K562 (cell line): ENCODE results near the gene TBX1. TPM values are rescaled to one million over a fixed set of nuclear protein-coding genes. Genes with fewer than 3 reads are reported as not detected.

Experiments used
- ERF ChIP-seq: fragments of 450-650 bp; formaldehyde crosslinking; IDR thresholded peaks from 2 replicates; pipeline ENCODE4 v1.4.0; 2020; ENCODE audit warnings: mild to moderate bottlenecking, mixed read lengths
- HIVEP1 ChIP-seq: fragments of 250-450 bp; sonication (Bioruptor Pico); IDR thresholded peaks from 2 replicates; pipeline ENCODE4 v1.4.0; 2020; ENCODE audit warnings: mild to moderate bottlenecking
- KDM4B ChIP-seq, 2 experiments: fragments of 450-650 bp in 1 of 2; sonication (generic) in 1 of 2; IDR thresholded peaks; 2 replicates each; pipeline ENCODE4 v1.6.1; 2016 to 2017; ENCODE audit warnings: borderline replicate concordance in 2 of 2, antibody characterized with exemption in 1 of 2, low read depth in 1 of 2, mild to moderate bottlenecking in 1 of 2
- RHOXF2B ChIP-seq: fragments of 250-450 bp; sonication (Bioruptor Pico); conservative IDR thresholded peaks from 2 replicates; pipeline ENCODE4 v1.5.1; 2021
- SMARCA4 ChIP-seq: fragments of 450-650 bp; IDR thresholded peaks from 2 replicates; pipeline ENCODE4 v1.6.1; 2016
- TOE1 ChIP-seq, 2 experiments: fragments of 450-650 bp in 1 of 2; sonication (generic) in 1 of 2; formaldehyde crosslinking in 1 of 2; IDR thresholded peaks; 2 replicates each; pipeline versions ENCODE4 v1.7.1 to v1.8.0; 2016 to 2022; ENCODE audit warnings: borderline replicate concordance in 2 of 2, mild to moderate bottlenecking in 2 of 2, antibody characterized with exemption in 1 of 2, inconsistent platforms in 1 of 2, low read depth in 1 of 2, missing genetic modification reagents in 1 of 2, moderate library complexity in 1 of 2
- XRCC3 ChIP-seq: fragments of 450-650 bp; IDR thresholded peaks from 2 replicates; pipeline ENCODE4 v1.6.1; 2017; ENCODE audit warnings: mild to moderate bottlenecking, moderate library complexity
- polyA plus RNA-seq, 8 experiments: library from polyadenylated mRNA; depleted of rRNA in 4 of 8; stranded (reverse) in 5 of 8; unstranded in 3 of 8; fragments of >200 nt; fragmentation: Nextera tagmentation in 2 of 8; fragmentation: Illumina TruSeq in 1 of 8; extraction: Ambion mirVana in 2 of 8; extraction: Trizol in 1 of 8; gene quantifications; 2 replicates each; pipeline versions ENCODE4 v1.2.1 to v1.2.3, GENCODE V29; 2011 to 2014; ENCODE audit warnings: inconsistent platforms in 1 of 8, missing spikeins in 1 of 8
- total RNA-seq, 7 experiments: library from RNA; depleted of rRNA in 6 of 7; stranded (reverse); fragments of >200 nt in 6 of 7; fragmentation: Illumina TruSeq in 2 of 7; extraction: Trizol in 2 of 7; gene quantifications; 2 replicates each; pipeline versions ENCODE4 v1.2.1 to v1.2.3, GENCODE V29; 2011 to 2021; ENCODE audit warnings: low replicate concordance in 1 of 7
- TF ChIP-seq, protein P1 (sequence below), 2 experiments: fragments of 450-650 bp; formaldehyde crosslinking in 1 of 2; IDR thresholded peaks; 2 replicates each; pipeline versions ENCODE4 v1.4.0 to v1.6.1; 2014 to 2020; ENCODE audit warnings: mild to moderate bottlenecking in 2 of 2, borderline replicate concordance in 1 of 2, low read depth in 1 of 2
- TF ChIP-seq, protein P2 (sequence below): fragments of 250-450 bp; sonication (Bioruptor Pico); IDR thresholded peaks from 2 replicates; pipeline ENCODE4 v1.8.0; 2022; ENCODE audit warnings: moderate library complexity, mild to moderate bottlenecking, inconsistent platforms
- TF ChIP-seq, protein P3 (sequence below), 2 experiments: IDR thresholded peaks; 2 replicates each; pipeline ENCODE4 v1.6.1; 2012; ENCODE audit warnings: improper control_type of control experiment in 2 of 2, low read depth in 2 of 2, low read length in 2 of 2, borderline replicate concordance in 1 of 2
- TF ChIP-seq, protein P4 (sequence below): sonication (generic); formaldehyde crosslinking; IDR thresholded peaks from 2 replicates; pipeline ENCODE4 v1.9.0; 2022; ENCODE audit warnings: mild to moderate bottlenecking, missing genetic modification reagents
- TF ChIP-seq, protein P5 (sequence below): fragments of 250-450 bp; sonication (Bioruptor Pico); IDR thresholded peaks from 2 replicates; pipeline ENCODE4 v1.8.0; 2021; ENCODE audit warnings: mild to moderate bottlenecking, moderate library complexity

TBX1 gene
- total and polyA plus RNA-seq, 9 of the 15 experiments (the other 6 are each of a cell fraction or from before 2014, with no cell fraction given) = 0.07 to 35.0 (median 3.9) TPM

DNA sequence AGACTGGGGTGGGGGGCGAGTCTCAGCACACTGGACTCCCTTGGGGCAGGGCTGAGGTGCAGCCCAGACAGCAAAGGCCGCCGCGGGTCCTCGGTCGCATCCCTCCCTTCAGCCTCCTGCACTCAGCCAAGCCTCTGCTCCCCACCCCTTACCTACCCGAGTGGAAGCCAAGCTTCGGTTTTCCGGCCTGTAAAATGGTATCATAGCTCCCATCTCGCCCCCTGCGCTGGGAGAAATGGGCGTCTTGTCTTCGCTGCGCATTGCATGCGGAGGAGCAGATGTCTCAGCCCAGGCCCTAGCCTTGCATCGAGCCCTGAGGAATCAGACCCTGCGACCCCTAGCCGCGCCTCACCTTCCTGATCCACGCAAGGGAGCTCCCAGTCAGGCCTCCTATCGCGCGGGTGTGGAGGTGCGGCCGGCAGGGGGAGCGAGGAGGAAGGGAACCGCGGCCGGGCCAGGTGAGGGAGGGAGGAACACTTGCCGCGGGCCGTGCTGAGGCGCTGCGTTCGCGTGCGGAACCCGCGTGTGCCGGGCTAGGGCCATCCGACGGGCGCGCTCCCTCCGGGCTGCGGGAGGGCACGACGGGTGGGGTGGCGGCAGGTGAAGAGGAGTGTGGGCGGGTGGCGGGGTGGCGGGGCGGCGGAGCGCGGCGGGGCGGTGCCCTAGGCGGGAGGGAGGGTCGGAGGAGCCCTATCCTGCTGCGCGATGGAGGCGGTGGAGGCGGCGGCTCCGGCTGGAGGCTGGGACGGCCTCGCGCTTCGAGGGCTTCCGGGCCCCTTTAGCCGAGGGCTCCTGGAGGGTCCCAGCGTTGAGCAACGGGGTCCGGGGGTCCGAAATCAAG lies 4.1 kb upstream of the TBX1 start (continued):
- TF ChIP-seq, protein P1, sequence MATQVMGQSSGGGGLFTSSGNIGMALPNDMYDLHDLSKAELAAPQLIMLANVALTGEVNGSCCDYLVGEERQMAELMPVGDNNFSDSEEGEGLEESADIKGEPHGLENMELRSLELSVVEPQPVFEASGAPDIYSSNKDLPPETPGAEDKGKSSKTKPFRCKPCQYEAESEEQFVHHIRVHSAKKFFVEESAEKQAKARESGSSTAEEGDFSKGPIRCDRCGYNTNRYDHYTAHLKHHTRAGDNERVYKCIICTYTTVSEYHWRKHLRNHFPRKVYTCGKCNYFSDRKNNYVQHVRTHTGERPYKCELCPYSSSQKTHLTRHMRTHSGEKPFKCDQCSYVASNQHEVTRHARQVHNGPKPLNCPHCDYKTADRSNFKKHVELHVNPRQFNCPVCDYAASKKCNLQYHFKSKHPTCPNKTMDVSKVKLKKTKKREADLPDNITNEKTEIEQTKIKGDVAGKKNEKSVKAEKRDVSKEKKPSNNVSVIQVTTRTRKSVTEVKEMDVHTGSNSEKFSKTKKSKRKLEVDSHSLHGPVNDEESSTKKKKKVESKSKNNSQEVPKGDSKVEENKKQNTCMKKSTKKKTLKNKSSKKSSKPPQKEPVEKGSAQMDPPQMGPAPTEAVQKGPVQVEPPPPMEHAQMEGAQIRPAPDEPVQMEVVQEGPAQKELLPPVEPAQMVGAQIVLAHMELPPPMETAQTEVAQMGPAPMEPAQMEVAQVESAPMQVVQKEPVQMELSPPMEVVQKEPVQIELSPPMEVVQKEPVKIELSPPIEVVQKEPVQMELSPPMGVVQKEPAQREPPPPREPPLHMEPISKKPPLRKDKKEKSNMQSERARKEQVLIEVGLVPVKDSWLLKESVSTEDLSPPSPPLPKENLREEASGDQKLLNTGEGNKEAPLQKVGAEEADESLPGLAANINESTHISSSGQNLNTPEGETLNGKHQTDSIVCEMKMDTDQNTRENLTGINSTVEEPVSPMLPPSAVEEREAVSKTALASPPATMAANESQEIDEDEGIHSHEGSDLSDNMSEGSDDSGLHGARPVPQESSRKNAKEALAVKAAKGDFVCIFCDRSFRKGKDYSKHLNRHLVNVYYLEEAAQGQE (IDR thresholded peaks at IDR 0.05; ENCODE audit: borderline replicate concordance) = peak; percentile 97
- TF ChIP-seq, protein P1 (CRISPR knock-in tag; IDR thresholded peaks at IDR 0.05; ENCODE audit: low read depth) = no peak
- TF ChIP-seq ERF (CRISPR knock-in tag) (peak; percentile 77; the same call in 1 of the 2 replicates), TOE1 (IDR thresholded peaks at IDR 0.05; ENCODE audit: borderline replicate concordance) (peak; percentile 71), TOE1 (CRISPR knock-in tag; IDR thresholded peaks at IDR 0.05; ENCODE audit: borderline replicate concordance, low read depth) (no peak), HIVEP1 (CRISPR knock-in tag) (no peak), KDM4B (IDR thresholded peaks at IDR 0.05; ENCODE audit: borderline replicate concordance in 2 of 2, low read depth in 1 of 2) (peak in 1 of 2 experiments; percentile 50; a peak in 1 of 4 replicates), RHOXF2B (CRISPR knock-in tag) (peak; percentile 72; the same call in 1 of the 2 replicates), SMARCA4 (0 out of 2 replicates have a peak, but pooled peaks have one; percentile 25), XRCC3 (no peak)
- TF ChIP-seq, protein P2, sequence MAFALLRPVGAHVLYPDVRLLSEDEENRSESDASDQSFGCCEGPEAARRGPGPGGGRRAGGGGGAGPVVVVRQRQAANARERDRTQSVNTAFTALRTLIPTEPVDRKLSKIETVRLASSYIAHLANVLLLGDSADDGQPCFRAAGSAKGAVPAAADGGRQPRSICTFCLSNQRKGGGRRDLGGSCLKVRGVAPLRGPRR (CRISPR knock-in tag) = 0 out of 2 replicates have a peak, but pooled peaks have one; percentile 51
- TF ChIP-seq, protein P3, sequence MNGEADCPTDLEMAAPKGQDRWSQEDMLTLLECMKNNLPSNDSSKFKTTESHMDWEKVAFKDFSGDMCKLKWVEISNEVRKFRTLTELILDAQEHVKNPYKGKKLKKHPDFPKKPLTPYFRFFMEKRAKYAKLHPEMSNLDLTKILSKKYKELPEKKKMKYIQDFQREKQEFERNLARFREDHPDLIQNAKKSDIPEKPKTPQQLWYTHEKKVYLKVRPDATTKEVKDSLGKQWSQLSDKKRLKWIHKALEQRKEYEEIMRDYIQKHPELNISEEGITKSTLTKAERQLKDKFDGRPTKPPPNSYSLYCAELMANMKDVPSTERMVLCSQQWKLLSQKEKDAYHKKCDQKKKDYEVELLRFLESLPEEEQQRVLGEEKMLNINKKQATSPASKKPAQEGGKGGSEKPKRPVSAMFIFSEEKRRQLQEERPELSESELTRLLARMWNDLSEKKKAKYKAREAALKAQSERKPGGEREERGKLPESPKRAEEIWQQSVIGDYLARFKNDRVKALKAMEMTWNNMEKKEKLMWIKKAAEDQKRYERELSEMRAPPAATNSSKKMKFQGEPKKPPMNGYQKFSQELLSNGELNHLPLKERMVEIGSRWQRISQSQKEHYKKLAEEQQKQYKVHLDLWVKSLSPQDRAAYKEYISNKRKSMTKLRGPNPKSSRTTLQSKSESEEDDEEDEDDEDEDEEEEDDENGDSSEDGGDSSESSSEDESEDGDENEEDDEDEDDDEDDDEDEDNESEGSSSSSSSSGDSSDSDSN (IDR thresholded peaks at IDR 0.05; ENCODE audit: borderline replicate concordance in 1 of 2, low read depth in 2 of 2, low read length in 2 of 2) = peak; percentile 98 to 99; a peak in 3 of 4 replicates
- TF ChIP-seq, protein P4, sequence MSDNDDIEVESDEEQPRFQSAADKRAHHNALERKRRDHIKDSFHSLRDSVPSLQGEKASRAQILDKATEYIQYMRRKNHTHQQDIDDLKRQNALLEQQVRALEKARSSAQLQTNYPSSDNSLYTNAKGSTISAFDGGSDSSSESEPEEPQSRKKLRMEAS (CRISPR knock-in tag) = no peak
- TF ChIP-seq, protein P5, sequence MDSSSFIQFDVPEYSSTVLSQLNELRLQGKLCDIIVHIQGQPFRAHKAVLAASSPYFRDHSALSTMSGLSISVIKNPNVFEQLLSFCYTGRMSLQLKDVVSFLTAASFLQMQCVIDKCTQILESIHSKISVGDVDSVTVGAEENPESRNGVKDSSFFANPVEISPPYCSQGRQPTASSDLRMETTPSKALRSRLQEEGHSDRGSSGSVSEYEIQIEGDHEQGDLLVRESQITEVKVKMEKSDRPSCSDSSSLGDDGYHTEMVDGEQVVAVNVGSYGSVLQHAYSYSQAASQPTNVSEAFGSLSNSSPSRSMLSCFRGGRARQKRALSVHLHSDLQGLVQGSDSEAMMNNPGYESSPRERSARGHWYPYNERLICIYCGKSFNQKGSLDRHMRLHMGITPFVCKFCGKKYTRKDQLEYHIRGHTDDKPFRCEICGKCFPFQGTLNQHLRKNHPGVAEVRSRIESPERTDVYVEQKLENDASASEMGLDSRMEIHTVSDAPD = no peak
